ENCODE results near the gene PLCL1. TPM values are rescaled to one million over a fixed set of nuclear protein-coding genes. Genes with fewer than 3 reads are reported as not detected.

PLCL1 gene
- total RNA-seq, 1 experiment from 2014 or later, result 0.08 TPM

DNA sequence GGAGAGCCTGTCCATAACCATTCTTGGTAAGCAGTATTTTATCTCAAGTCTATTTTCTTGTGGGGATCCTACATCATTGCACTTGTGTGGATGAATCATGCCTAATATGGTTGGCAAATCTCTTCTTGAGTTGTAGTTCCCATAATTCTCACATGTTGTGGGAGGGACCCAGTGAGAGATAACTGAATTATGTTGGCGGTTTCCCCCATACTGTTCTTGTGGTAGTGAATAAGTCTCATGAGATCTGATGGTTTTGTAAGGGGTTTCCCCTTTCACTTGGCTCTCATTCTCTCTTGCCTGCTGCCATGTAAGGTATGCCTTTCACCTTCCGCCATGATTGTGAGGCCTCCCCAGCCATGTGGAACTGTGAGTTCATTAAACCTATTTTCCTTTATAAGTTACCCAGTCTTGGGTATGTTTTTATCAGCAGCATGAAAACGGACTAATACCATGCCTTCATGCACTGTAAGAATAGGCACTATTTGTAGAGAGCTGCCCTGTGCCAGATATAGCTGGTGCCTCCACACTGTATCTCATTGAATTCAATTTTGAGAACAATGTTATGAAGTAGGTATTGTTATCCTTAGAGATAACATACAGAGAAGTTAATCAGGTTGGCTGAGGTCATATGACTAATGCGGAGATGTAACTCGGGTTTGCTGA is 148.3 kb downstream of the PLCL1 start:
- no peak for DNase-seq (ENCODE audit: low spot score)

GRCh38 chr2:197954328-197954727 is 149.9 kb downstream of the PLCL1 start:
- no peak for DNase-seq (ENCODE audit: low spot score)

GRCh38 chr2:197958592-197959150 is 154.3 kb downstream of the PLCL1 start:
- DNase-seq (ENCODE audit: low spot score), result no peak

- DNase-seq (ENCODE audit: low spot score), result no peak
Measured at GRCh38 chr2:197959383-197959782, 155.0 kb downstream of the PLCL1 start.

DNA sequence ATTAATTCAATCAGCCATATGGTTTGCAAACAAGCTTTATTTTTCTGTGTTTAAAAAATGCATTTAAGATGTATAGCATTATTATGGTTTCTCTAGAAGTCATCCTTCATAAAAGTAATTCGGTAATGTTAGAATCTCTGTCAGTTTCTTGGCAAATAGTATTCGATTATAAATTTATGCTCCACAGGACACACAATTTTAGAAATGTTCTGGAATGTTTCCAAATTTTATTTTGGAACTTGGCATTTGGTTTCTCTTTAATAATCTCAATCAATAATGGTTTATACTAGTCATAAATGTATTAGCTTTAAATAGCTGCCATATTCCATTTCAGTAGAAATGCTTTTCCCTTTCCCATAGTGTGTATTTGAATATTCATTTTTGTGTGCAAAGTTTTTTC is 156.4 kb downstream of the PLCL1 start:
- DNase-seq (ENCODE audit: low spot score), result no peak

DNA sequence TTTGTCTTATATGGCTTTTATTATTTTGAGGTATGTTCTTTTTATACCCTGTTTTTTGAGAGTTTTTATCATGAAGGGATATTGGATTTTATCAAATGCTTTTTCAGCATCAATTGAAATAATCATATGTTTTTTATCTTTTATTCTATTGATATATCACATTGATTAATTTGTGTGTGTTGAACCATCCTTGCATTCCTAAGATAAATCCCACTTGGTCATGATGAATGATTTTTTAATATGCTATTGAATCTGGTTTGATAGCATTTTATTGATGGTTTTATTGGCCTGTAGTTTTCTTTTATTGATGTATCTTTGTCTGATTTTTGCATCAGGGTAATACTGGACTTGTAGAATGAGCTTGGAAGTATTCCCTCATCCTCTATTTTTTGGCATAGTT is 160.3 kb downstream of the PLCL1 start:
- no peak for DNase-seq (ENCODE audit: low spot score)

GRCh38 chr2:197965756-197966155 is 161.4 kb downstream of the PLCL1 start:
- no peak for DNase-seq (ENCODE audit: low spot score)

GRCh38 chr2:197969391-197969893 is 165.0 kb downstream of the PLCL1 start:
- DNase-seq (ENCODE audit: low spot score), result no peak

GRCh38 chr2:197972061-197972460 is 167.7 kb downstream of the PLCL1 start:
- DNase-seq (ENCODE audit: low spot score), result no peak

DNA sequence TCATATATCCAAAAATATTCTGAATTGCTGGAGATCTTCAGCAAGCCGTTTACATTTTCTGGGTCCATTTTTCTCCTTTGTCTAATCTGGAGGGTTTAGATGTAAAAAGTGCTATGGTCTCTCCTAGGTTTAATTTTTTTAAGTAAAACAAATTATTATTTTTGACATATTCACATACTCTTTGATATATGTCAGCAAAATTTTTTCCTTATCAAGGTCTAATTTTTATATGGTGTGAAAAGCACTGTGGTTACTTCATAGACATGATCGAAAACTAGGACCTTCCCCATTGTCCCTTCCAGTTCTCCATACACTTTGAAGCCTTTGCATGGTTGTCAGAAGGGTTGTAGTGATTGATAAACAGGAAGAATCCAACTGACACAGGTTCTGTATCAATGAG is 168.2 kb downstream of the PLCL1 start:
- DNase-seq (ENCODE audit: low spot score), result no peak

GRCh38 chr2:197973772-197974171 is 169.4 kb downstream of the PLCL1 start:
- no peak for DNase-seq (ENCODE audit: low spot score)

GRCh38 chr2:197975931-197976519 is 171.6 kb downstream of the PLCL1 start:
- DNase-seq (ENCODE audit: low spot score), result no peak

DNA sequence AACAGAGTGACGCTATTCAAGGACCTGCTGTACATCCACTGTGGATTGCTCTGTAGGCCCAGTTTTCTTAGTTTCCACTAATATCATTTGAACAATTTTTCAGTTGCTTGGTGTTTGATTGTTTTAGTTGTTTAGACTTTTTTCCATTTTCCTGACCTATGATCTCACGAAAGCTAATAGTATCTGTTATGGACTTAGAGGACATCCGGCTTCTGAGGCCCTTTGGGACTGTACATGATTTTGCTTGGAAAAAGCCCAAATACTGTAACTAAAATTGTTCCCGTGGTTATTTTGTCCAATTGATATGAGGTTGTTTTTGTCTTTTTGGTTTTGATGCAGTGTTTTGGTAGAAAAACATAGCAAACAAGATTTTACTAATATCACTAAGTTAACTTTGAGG is 174.6 kb downstream of the PLCL1 start:
- no peak for DNase-seq (ENCODE audit: low spot score)

DNA sequence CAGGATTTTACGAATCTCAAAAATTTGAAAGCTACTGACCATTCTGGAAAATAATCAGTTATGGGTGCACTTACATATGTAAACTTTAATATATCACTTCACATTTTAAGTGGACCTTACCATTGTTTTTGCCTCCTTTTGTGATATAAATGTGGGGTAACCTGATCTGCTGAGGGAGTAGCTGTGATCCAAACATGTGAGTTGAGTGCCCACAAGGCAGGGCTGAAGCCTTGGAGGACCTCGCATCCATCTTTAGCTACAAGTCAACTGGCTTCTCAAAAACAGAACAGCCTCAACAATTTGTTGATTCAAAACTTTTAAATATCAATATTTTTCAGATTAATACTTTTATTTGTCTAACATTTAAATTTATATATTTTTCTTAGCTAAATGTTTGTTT is 178.2 kb downstream of the PLCL1 start:
- DNase-seq (ENCODE audit: low spot score), result no peak

DNA sequence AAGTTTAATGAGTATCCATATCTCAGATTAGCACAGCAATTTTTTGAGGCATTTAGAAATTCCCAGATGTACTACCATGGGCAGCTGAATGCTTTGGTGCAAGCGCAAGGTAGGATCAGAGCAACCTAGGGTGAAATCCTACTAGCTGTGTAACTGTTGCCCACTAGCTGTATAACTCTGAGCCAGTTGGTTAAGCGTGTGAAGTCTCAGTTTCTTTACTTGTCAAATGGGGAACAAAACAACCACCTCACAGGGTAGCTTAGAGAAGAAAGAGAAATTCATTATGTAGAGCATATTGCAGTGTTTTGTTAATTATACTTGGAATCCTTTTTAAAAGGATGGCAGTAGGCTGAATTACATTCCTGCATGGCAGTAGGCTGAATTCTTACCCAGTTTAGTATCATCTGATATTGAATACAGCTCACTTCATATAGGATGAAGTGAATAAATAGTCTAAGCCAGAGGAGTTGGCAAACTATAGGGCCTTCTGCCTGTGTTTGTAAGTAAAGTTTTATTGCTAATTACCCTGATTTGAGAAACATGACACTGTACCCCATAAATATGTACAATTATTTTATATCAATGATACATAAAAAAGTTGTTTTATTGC is 180.7 kb downstream of the PLCL1 start:
- DNase-seq (ENCODE audit: low spot score), result no peak

GRCh38 chr2:197986977-197987376 is 182.6 kb downstream of the PLCL1 start:
- no peak for DNase-seq (ENCODE audit: low spot score)

DNA sequence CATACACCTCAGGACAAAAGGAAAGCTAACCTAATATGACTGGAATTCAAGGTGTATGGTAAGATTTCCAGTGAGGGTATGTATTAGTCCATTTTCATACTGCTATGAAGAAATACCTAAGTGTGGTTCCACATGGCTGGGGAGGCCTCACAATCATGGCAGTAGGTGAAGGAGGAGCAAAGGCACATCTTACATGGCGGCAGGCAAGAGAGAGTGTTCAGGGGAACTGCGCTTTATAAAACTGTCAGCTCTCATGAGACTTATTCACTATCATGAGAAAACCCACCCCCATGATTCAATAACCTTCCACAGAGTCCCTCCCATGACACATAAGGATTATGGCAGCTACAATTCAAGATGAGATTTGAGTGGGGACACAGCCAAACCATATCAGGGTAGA is 186.0 kb downstream of the PLCL1 start:
- no peak for DNase-seq (ENCODE audit: low spot score)

DNA sequence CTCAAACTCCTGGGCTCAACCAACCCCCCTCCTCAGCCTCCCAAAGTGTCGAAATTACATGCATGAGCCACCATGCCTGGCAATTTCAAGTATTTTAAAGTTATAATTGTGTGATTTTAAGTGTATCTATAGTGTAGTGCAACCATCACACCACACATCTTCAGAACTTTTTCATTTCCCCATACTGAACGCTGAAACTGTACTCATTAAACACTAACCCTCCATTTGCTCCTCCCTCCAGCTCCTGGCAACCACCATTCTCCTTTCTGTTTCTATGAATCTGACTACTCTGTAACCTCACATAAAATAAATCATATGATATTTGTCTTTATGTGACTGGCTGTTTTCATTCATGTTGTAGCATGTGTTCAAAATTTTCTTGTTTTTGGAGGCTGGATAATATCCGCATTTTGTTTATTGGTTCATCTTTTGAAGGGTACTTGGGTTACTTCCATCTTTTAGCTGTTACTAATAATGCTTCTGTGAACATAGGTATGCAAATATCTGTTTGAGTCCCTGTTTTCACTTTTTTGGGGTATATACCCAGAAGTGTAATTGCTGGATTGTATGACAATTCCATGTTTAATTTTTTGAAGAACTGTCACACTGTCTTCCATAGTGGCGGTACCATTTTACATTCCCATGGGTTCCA is 188.2 kb downstream of the PLCL1 start:
- no peak for DNase-seq (ENCODE audit: low spot score)

DNA sequence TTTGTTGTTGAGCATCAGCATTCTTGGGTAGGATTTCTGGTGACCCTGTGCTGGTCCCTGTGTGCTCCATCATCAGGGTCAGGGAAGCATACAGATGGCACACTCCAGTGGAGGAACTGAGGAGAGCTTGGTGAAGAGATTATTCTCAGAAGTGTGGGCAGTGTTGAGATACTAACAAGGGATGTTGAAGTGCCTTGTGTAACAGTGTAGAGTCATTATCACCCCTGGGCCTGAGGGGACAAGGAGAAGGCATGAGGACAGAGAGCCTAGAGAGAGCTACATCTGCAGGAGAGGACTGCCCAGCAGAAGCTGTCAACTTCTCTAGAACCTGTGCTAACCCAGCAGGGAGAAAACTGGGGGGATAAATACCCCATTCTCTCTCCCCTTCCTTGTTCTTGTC is 189.0 kb downstream of the PLCL1 start:
- no peak for DNase-seq (ENCODE audit: low spot score)

DNA sequence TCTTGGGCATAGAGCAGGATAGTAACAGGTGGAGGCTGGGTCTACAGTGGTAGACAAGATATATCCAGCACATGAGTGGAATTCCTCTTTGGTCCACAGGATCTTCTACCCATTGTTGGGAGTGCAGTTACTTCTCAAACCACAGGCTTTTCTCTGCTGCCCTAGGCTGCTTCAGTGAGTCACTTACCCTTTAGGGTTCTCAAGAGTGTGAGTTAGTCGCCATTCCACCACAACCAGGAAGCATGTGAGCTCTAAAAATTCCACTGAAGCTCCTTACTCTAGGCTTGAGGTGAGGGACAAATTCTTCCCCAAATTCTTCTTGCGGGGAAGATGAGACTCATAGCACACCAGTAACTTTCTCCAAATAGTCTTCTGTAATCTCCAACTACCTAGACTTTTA is 189.4 kb downstream of the PLCL1 start:
- DNase-seq (ENCODE audit: low spot score), result no peak

GRCh38 chr2:197994751-197995150 is 190.4 kb downstream of the PLCL1 start:
- DNase-seq (ENCODE audit: low spot score), result no peak

GRCh38 chr2:197996583-197996982 is 192.2 kb downstream of the PLCL1 start:
- DNase-seq (ENCODE audit: low spot score), result no peak
